GM20000 (cell line): ENCODE results near the gene AHRR.

ENCODE experiments used
- DNase-seq: peaks from one replicate; pipeline ENCODE4 v3.0.0; 2012; ENCODE audit warnings: low spot score
- TF ChIP-seq, protein P1 (sequence below): IDR thresholded peaks from 2 replicates; pipeline ENCODE4 v1.5.1; 2012; ENCODE audit warnings: mild to moderate bottlenecking, control low read depth; ENCODE audit errors: extremely low read depth, missing control alignments

AHRR gene

DNA sequence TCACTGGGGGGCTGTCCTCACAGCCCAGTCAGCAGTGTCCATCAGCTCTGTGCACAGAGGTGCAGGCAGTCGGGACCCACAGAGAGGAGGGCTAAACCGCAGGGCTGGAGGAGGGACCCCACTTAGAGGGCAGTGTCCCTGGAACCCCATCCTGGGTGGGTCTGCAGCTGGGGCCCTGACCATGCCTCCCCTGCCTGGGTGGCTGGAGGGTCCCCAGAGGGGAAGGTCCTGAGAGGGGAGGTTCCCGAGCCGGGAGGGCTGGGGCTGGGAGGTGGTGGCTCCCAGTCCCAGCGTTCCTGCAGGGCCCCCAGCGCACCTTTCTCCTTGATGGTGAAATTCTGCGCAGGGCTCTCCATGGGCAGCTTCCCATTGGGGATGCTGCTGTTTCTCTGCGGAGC is 154.2 kb downstream of the AHRR start:
- TF ChIP-seq, protein P1, sequence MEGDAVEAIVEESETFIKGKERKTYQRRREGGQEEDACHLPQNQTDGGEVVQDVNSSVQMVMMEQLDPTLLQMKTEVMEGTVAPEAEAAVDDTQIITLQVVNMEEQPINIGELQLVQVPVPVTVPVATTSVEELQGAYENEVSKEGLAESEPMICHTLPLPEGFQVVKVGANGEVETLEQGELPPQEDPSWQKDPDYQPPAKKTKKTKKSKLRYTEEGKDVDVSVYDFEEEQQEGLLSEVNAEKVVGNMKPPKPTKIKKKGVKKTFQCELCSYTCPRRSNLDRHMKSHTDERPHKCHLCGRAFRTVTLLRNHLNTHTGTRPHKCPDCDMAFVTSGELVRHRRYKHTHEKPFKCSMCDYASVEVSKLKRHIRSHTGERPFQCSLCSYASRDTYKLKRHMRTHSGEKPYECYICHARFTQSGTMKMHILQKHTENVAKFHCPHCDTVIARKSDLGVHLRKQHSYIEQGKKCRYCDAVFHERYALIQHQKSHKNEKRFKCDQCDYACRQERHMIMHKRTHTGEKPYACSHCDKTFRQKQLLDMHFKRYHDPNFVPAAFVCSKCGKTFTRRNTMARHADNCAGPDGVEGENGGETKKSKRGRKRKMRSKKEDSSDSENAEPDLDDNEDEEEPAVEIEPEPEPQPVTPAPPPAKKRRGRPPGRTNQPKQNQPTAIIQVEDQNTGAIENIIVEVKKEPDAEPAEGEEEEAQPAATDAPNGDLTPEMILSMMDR = no peak
- no peak for DNase-seq

DNA sequence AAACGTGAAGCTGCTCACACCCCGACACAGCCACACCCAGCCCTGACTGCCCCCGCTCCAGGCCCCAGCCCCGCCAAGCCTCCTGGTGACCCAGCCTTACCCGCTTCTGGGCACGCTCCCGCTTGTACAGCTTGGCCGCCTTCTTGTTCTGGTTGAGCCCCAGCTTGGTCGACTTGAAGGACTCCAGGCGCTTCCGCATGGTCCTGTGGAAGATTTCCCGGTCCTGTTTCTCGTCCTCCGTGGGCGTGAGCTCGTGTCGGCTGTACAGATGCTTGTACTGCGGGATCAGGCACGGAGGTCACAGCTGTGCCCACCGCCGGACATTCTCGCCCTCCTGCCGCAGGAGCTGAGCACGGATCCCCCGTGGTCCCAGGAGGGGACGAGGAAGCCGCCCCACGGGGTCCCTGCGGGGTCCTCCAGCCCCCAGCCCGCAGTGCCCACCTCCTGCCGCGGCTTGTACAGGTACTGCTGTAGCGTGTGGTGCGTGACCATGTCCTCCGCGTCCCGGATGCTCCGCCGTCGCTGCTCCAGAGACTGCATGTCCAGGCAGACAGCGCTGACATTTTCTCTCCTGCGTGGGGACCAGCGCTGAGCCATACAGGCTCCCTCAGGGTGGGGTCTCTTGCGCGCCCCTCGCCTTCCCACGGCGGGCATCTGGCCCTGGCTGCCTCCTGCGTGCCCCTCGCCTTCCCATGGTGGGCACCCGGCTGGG is 154.7 kb downstream of the AHRR start:
- TF ChIP-seq, protein P1 = no peak

DNA sequence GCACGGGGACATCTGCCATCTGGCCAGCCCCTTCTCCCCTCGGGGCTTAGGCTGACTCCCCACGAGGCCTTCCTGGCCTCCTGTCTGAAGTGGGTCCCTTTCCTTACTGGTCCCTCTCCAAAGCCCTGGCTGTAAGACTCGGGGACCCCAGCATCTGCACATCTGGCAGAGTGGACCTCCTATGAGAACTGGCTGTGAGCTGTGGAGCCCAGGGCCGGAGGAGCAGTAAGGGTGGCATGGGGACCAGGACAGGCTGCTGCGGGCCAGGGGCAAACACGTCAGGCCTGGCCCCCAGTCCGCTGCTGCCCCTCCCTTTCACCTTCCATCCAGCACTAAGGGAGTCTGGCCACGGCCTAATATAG is 155.3 kb downstream of the AHRR start:
- TF ChIP-seq, protein P1 = no peak
- no peak for DNase-seq

More for the DNA sequence above, 154.7 kb downstream of the AHRR start:
- no peak for DNase-seq

GRCh38 chr5:477247-477646 is 155.7 kb downstream of the AHRR start:
- TF ChIP-seq, protein P1 = no peak

GRCh38 chr5:477871-478270 is 156.4 kb downstream of the AHRR start:
- no peak for DNase-seq
- TF ChIP-seq, protein P1 = no peak

More at GRCh38 chr5:477247-477646, 155.7 kb downstream of the AHRR start:
- DNase-seq = no peak

- DNase-seq = no peak
- TF ChIP-seq, protein P1 = no peak
Observed at GRCh38 chr5:478369-478981, 157.0 kb downstream of the AHRR start.

DNA sequence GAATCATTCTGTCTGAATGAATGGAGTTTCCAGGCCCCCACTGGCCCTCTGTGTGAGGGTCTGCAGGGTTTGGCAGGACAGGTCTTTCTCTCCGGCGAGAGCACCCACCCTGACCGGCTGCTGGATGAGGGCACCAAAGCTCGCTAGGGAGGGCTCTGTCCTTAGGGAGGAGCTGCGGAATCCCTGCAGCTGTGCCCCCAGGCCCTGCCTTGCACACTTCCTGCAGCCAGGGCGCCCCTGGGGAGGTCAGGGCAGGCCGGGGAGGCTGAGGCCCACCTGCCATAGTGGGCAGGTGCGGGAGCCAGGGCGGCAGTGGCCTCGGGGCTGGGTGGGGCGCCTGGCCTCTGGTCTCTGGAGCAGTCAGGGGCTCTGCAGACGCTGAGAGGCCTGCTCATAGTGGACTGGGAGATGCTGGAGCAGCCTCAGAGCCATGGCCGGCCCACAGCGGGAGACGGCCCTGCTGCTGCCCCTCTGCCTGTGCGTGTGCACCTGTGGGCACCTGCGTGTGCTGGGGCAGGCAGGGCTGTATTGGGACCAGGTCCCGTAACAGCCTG is 157.5 kb downstream of the AHRR start:
- DNase-seq = no peak
- TF ChIP-seq, protein P1 = no peak
